Testis (tissue), 3 donors: ENCODE measurements around the gene PRKN. TPM values are rescaled to one million over a fixed set of nuclear protein-coding genes. Genes with fewer than 3 reads are reported as not detected.

Source experiments
- DNase-seq: peaks from one replicate; pipeline ENCODE4 v3.0.0-alpha.2; 2019
- H3K27ac ChIP-seq, 2 donors: fragments of 200-600 bp; sonication (generic); one replicate each; pipeline ENCODE4 v1.5.1; 2019
- H3K27me3 ChIP-seq: fragments of 200-600 bp; sonication (generic); one replicate; pipeline ENCODE4 v1.5.1; 2019
- H3K36me3 ChIP-seq: fragments of 200-600 bp; sonication (generic); one replicate; pipeline ENCODE4 v1.5.1; 2017; ENCODE audit warnings: low read depth; ENCODE audit errors: missing control alignments
- H3K4me1 ChIP-seq: fragments of 200-600 bp; sonication (generic); one replicate; pipeline ENCODE4 v1.5.1; 2019
- H3K4me3 ChIP-seq, 2 donors: fragments of 200-600 bp; sonication (generic); one replicate each; pipeline ENCODE4 v1.5.1; 2017 to 2019
- H3K9me3 ChIP-seq: fragments of 200-600 bp; sonication (generic); one replicate; pipeline ENCODE4 v1.5.1; 2017
- CTCF ChIP-seq, 3 experiments: fragments of 450-650 bp in 2 of 3; fragments of 200-600 bp in 1 of 3; sonication (generic) in 1 of 3; IDR thresholded peaks; one replicate each; pipeline ENCODE4 v1.5.1; 2016 to 2019; ENCODE audit warnings: antibody characterized with exemption in 3 of 3, mild to moderate bottlenecking in 2 of 3, moderate library complexity in 1 of 3
- POLR2A ChIP-seq: fragments of 450-650 bp; IDR thresholded peaks from one replicate; pipeline ENCODE4 v1.6.1; 2017; ENCODE audit warnings: antibody characterized with exemption, mild to moderate bottlenecking, moderate library complexity
- WGBS, 2 donors: methylation state at CpG; one replicate each; pipeline ENCODE4 v1.1.5; 2018; 5-methylcytosine and 5-hydroxymethylcytosine counted together
- intact Hi-C: fragments of 100-400 bp; cut with DNase I; formaldehyde crosslinking; loops from one replicate; pipeline ENCODE4 v1.15.1; 2023; ENCODE audit warnings: low total_unique reads
- polyA plus RNA-seq: library from polyadenylated mRNA; stranded (reverse); fragments of 350-450 nt; fragmentation: Illumina TruSeq; extraction: RNeasy Lipid Tissue Mini Kit (QIAGEN cat#74804); gene quantifications from one replicate; pipeline ENCODE4 v1.2.3, GENCODE V29; 2014; ENCODE audit warnings: low read depth, low replicate concordance; ENCODE audit not compliant: insufficient read depth
- total RNA-seq, 2 donors: library from RNA; depleted of rRNA; stranded (reverse); fragments of >200 nt; gene quantifications; one replicate each; pipeline ENCODE4 v1.2.3, GENCODE V29; 2016

The PRKN gene
- total and polyA plus RNA-seq, 3 donors from 2014 or later, result 19.1 to 34.5 (median 28.8) TPM

DNA sequence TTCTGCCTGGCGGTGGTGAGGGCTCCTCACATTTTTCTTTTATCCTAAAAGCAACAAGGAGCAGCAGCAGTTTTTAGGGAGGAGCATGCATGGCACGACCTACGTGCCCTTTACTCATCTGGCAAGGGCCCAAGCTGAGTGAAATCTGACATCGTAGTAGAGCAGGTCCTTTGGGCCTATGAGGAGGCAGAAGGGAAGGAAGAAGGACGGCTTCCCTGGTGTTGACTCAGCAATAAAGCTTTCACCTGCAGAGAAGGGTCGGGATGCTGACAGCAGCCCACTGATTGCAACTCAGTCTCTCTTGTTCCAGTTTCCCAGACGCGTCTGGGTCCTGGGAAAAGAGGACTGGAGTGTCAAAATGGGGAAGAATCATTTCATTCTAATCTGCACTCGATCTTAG is 1044.6 kb downstream of the PRKN start:
- no peaks in the 10 kb centered on the region for H3K36me3 ChIP-seq
- no peak for DNase-seq
- 71 to 79% methylated on average over 8 to 9 of the region's 9 CpGs for WGBS, 2 donors
- intact Hi-C loops, result no loop called here
- no peak overlapping the region for H3K4me3 ChIP-seq
- no peaks in the 10 kb centered on the region for H3K4me1 ChIP-seq
- H3K27me3 ChIP-seq, result no peaks in the 10 kb centered on the region
- no peak overlapping the region for H3K27ac ChIP-seq
- TF ChIP-seq POLR2A, result no peak
- no peak for TF ChIP-seq CTCF (IDR thresholded peaks at IDR 0.05)
- no peaks in the 10 kb centered on the region for H3K9me3 ChIP-seq

GRCh38 chr6:161679980-161680538 is 1047.5 kb downstream of the PRKN start:
- intact Hi-C loops, result no loop called here
- 90 to 95% methylated on average over 13 of the region's 13 CpGs for WGBS, 2 donors
- TF ChIP-seq CTCF (IDR thresholded peaks at IDR 0.05) (no peak), POLR2A (no peak)
- no peaks in the 10 kb centered on the region for H3K4me1 ChIP-seq
- DNase-seq, result no peak
- H3K9me3 ChIP-seq, result no peaks in the 10 kb centered on the region
- no peak overlapping the region for H3K27ac ChIP-seq
- H3K27me3 ChIP-seq, result no peaks in the 10 kb centered on the region
- no peak overlapping the region for H3K4me3 ChIP-seq
- no peaks in the 10 kb centered on the region for H3K36me3 ChIP-seq

DNA sequence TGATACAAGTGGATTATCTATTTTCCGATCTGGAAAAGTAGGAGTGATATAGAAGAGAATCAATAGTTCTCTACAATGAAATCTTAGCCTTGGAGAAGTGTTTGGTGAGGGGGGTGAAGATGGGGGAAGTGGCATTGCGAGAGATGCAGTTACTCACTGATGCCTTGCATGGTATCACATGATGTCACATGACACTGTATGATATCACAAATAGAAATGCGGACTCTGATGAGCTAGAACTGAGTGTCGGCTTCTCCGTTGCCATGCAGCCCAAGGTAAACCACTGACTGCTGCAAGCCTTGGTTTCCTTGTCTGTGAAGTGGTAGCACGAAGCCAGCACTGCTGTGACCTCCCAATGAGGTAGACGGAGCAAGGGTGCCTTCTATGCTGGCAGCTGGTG is 1050.4 kb downstream of the PRKN start:
- no peak overlapping the region for H3K27ac ChIP-seq
- no peaks in the 10 kb centered on the region for H3K4me1 ChIP-seq
- no peaks in the 10 kb centered on the region for H3K9me3 ChIP-seq
- intact Hi-C loops, result no loop called here
- 96 to 97% methylated on average over 7 of the region's 7 CpGs for WGBS, 2 donors
- no peak overlapping the region for H3K4me3 ChIP-seq
- H3K36me3 ChIP-seq, result no peaks in the 10 kb centered on the region
- no peak for DNase-seq
- H3K27me3 ChIP-seq, result no peaks in the 10 kb centered on the region
- TF ChIP-seq POLR2A (no peak), CTCF (IDR thresholded peaks at IDR 0.05) (no peak)

GRCh38 chr6:161676586-161676985 is 1051.0 kb downstream of the PRKN start:
- 98 to 99% methylated on average over 3 of the region's 3 CpGs for WGBS, 2 donors
- Histone ChIP-seq H3K4me1 (no peaks in the 10 kb centered on the region), H3K9me3 (no peaks in the 10 kb centered on the region), H3K36me3 (no peaks in the 10 kb centered on the region), H3K27ac (no peak overlapping the region), H3K4me3 (no peak overlapping the region), H3K27me3 (no peaks in the 10 kb centered on the region)
- DNase-seq, result no peak
- intact Hi-C loops, result no loop called here
- TF ChIP-seq CTCF (IDR thresholded peaks at IDR 0.05) (no peak), POLR2A (no peak)

- TF ChIP-seq POLR2A (no peak), CTCF (IDR thresholded peaks at IDR 0.05) (no peak)
- no peak overlapping the region for H3K4me3 ChIP-seq
- no peaks in the 10 kb centered on the region for H3K4me1 ChIP-seq
- no peak overlapping the region for H3K27ac ChIP-seq
- no peaks in the 10 kb centered on the region for H3K27me3 ChIP-seq
- intact Hi-C loops, result no loop called here
- WGBS, 2 donors, result 94 to 98% methylated on average over 10 of the region's 10 CpGs
- no peaks in the 10 kb centered on the region for H3K36me3 ChIP-seq
- no peak for DNase-seq
- no peaks in the 10 kb centered on the region for H3K9me3 ChIP-seq
Measured at GRCh38 chr6:161674930-161675682, 1052.5 kb downstream of the PRKN start.
